HepG2 (cell line): ENCODE measurements around the gene UGT1A8. TPM values are rescaled to one million over a fixed set of nuclear protein-coding genes. Genes with fewer than 3 reads are reported as not detected.

ENCODE experiments used
- ATAC-seq: fragments of 200-7000 bp; cut with Tn5 transposase; 3 replicates; pipeline ENCODE4 v1.9.1; 2020; ENCODE audit warnings: mild to moderate bottlenecking, moderate library complexity
- BruUV-seq: library from RNA; stranded (reverse); fragments of 400-500 nt; replicated peaks from 2 replicates; lab custom pipeline; 2021; lab: Mats Ljungman, UMichigan
- CTCF ChIA-PET: fragments of 300-600 bp; formaldehyde crosslinking; extraction: SDS; loops from one replicate; lab custom pipeline; 2021; ENCODE audit warnings: low total read pairs, inconsistent platforms, low intra/inter-chr PET ratio; lab: Yijun Ruan, JAX
- POLR2A ChIA-PET: fragments of 350-600 bp; sonication (Branson Sonifier 250); formaldehyde crosslinking; loops from one replicate; lab custom pipeline; 2020; ENCODE audit warnings: antibody characterized with exemption, inconsistent platforms; lab: Yijun Ruan, JAX
- DNase-seq: peaks from one replicate; pipeline ENCODE4 v3.0.0-alpha.2; 2015; ENCODE audit warnings: low spot score
- FAIRE-seq: peaks from 3 replicates; lab custom pipeline; 2011; peaks lifted over from hg19 to GRCh38; lab: Jason Lieb, UNC
- H2AFZ ChIP-seq: one replicate; pipeline ENCODE4 v1.6.1; 2011; ENCODE audit warnings: low read length, inconsistent platforms
- H3K27ac ChIP-seq: fragments of 300-600 bp; 3 replicates; pipeline ENCODE4 v1.8.0; 2011; ENCODE audit warnings: mixed run types, mild to moderate bottlenecking, mixed read lengths, low read length, inconsistent platforms; ENCODE audit not compliant: insufficient read depth; ENCODE audit errors: extremely low read length
- H3K27me3 ChIP-seq, 2 experiments: fragments of 200-600 bp in 1 of 2; 2 replicates in 1 of 2; 3 replicates in 1 of 2; pipeline versions ENCODE4 v1.6.0 to v1.8.0; 2011; ENCODE audit warnings: low read length in 2 of 2, mild to moderate bottlenecking in 2 of 2, moderate library complexity in 2 of 2, inconsistent platforms in 1 of 2; ENCODE audit not compliant: insufficient read depth in 2 of 2, control insufficient read depth in 1 of 2
- H3K36me3 ChIP-seq, 2 experiments: fragments of 200-600 bp in 1 of 2; replicated peaks in 1 of 2; 2 replicates in 1 of 2; 3 replicates in 1 of 2; pipeline versions ENCODE4 v1.5.1 to v1.8.0; 2011; ENCODE audit warnings: low read length in 2 of 2, inconsistent platforms in 1 of 2; ENCODE audit not compliant: insufficient read depth in 2 of 2, control insufficient read depth in 1 of 2
- H3K4me1 ChIP-seq: 2 replicates; pipeline ENCODE4 v1.5.1; 2012; ENCODE audit warnings: low read length, inconsistent platforms; ENCODE audit not compliant: insufficient read depth
- H3K4me2 ChIP-seq: 2 replicates; pipeline ENCODE4 v1.6.0; 2011; ENCODE audit warnings: low read depth, low read length, inconsistent platforms
- H3K4me3 ChIP-seq, 3 experiments: fragments of 200-600 bp in 1 of 3; sonication (generic), shearing (Covaris generic) in 1 of 3; replicated peaks in 1 of 3; 2 replicates each; pipeline ENCODE4 v1.5.1; 2011 to 2016; ENCODE audit warnings: low read length in 3 of 3, inconsistent platforms in 2 of 3, low read depth in 2 of 3, mild to moderate bottlenecking in 2 of 3, control low read depth in 1 of 3, mixed read lengths in 1 of 3; ENCODE audit not compliant: insufficient read depth in 1 of 3
- H3K79me2 ChIP-seq: one replicate; pipeline ENCODE4 v1.6.1; 2011; ENCODE audit warnings: low read length, inconsistent platforms; ENCODE audit not compliant: insufficient read depth
- H3K9ac ChIP-seq: 2 replicates; pipeline ENCODE4 v1.6.0; 2011; ENCODE audit warnings: mild to moderate bottlenecking, low read depth, low read length, inconsistent platforms; ENCODE audit not compliant: insufficient read depth
- H3K9me3 ChIP-seq: 2 replicates; pipeline ENCODE4 v1.5.1; 2012; ENCODE audit warnings: mild to moderate bottlenecking, low read length
- H4K20me1 ChIP-seq: 2 replicates; pipeline ENCODE4 v1.6.0; 2011; ENCODE audit warnings: inconsistent platforms, mild to moderate bottlenecking, low read length, moderate library complexity; ENCODE audit not compliant: insufficient read depth
- ARNT2 ChIP-seq: sonication (generic); formaldehyde crosslinking; IDR thresholded peaks from 2 replicates; pipeline ENCODE4 v1.8.0; 2022; ENCODE audit warnings: mild to moderate bottlenecking, low read depth, missing genetic modification reagents, moderate library complexity
- ATF3 ChIP-seq: sonication (generic); formaldehyde crosslinking; IDR thresholded peaks from 2 replicates; pipeline ENCODE4 v1.4.0; 2020; ENCODE audit warnings: missing genetic modification reagents
- CREM ChIP-seq, 2 experiments: sonication (generic) in 1 of 2; formaldehyde crosslinking in 1 of 2; IDR thresholded peaks; 2 replicates each; pipeline versions ENCODE4 v1.4.0 to v1.6.1; 2016 to 2020; ENCODE audit warnings: antibody characterized with exemption in 1 of 2, mild to moderate bottlenecking in 1 of 2, missing genetic modification reagents in 1 of 2
- DNMT1 ChIP-seq: sonication (generic); formaldehyde crosslinking; IDR thresholded peaks from 2 replicates; pipeline ENCODE4 v1.5.1; 2020; ENCODE audit warnings: mild to moderate bottlenecking, missing genetic modification reagents
- EZH2 ChIP-seq: conservative IDR thresholded peaks from 2 replicates; pipeline ENCODE4 v1.6.1; 2012; ENCODE audit warnings: mild to moderate bottlenecking, low read depth, low read length, moderate library complexity
- NCOA1 ChIP-seq: sonication (generic); formaldehyde crosslinking; IDR thresholded peaks from 2 replicates; pipeline ENCODE4 v1.9.0; 2021; ENCODE audit warnings: missing genetic modification reagents
- NFE2 ChIP-seq: sonication (generic); formaldehyde crosslinking; IDR thresholded peaks from 2 replicates; pipeline ENCODE4 v1.4.0; 2020; ENCODE audit warnings: missing genetic modification reagents
- RAD51 ChIP-seq: fragments of 450-650 bp; IDR thresholded peaks from 2 replicates; pipeline ENCODE4 v1.6.1; 2016; ENCODE audit warnings: borderline replicate concordance
- ZBED4 ChIP-seq: sonication (generic); formaldehyde crosslinking; IDR thresholded peaks from 2 replicates; pipeline ENCODE4 v1.4.0; 2020; ENCODE audit warnings: missing genetic modification reagents, borderline replicate concordance
- ZFP41 ChIP-seq: sonication (generic); formaldehyde crosslinking; IDR thresholded peaks from 2 replicates; pipeline ENCODE4 v1.4.0; 2020; ENCODE audit warnings: mild to moderate bottlenecking, missing genetic modification reagents, borderline replicate concordance
- ZFP82 ChIP-seq: sonication (generic); formaldehyde crosslinking; IDR thresholded peaks from 2 replicates; pipeline ENCODE4 v1.5.1; 2020; ENCODE audit warnings: mild to moderate bottlenecking, missing genetic modification reagents, borderline replicate concordance
- WGBS: methylation state at CpG from one replicate; pipeline ENCODE4 v1.1.6; 2017; ENCODE audit warnings: low lambda C conversion rate; 5-methylcytosine and 5-hydroxymethylcytosine counted together
- in situ Hi-C: cut with HindIII; loops from 2 replicates; pipeline ENCODE4 v1.10.0; 2017; ENCODE audit warnings: low pct_unique_long_range_greater_than_20kb; ENCODE audit not compliant: extremely low pct_ligation_motif_present
- intact Hi-C: fragments of 100-400 bp; cut with micrococcal nuclease; formaldehyde crosslinking; loops from one replicate; pipeline ENCODE4 v1.10.0; 2022; ENCODE audit not compliant: unreplicated experiment
- polyA plus RNA-seq, 8 experiments: library from polyadenylated mRNA; depleted of rRNA in 3 of 8; stranded (reverse) in 7 of 8; unstranded in 1 of 8; fragments of >200 nt; fragmentation: Illumina TruSeq in 4 of 8; extraction: Trizol in 4 of 8; gene quantifications; 2 replicates each; pipeline versions ENCODE4 v1.2.1 to v1.2.3, GENCODE V29; 2011 to 2016; ENCODE audit warnings: low read depth in 4 of 8, missing spikeins in 1 of 8, mixed read lengths in 1 of 8; ENCODE audit not compliant: insufficient read depth in 1 of 8
- total RNA-seq, 5 experiments: library from RNA; depleted of rRNA; stranded (reverse); fragments of >200 nt; fragmentation: Illumina TruSeq; extraction: Trizol; gene quantifications; 2 replicates each; pipeline ENCODE4 v1.2.3, GENCODE V29; 2016; ENCODE audit warnings: low read depth in 1 of 5
- TF ChIP-seq, protein P1 (sequence below), 2 experiments: fragments of 450-650 bp in 1 of 2; sonication (generic) in 1 of 2; formaldehyde crosslinking; IDR thresholded peaks; 2 replicates each; pipeline versions ENCODE4 v1.5.0 to v1.8.0; 2020 to 2022; ENCODE audit warnings: mild to moderate bottlenecking in 1 of 2, missing genetic modification reagents in 1 of 2
- TF ChIP-seq, protein P2 (sequence below): IDR thresholded peaks from 2 replicates; pipeline ENCODE4 v1.6.1; 2016; ENCODE audit warnings: low read depth, borderline replicate concordance

UGT1A8 gene
- total and polyA plus RNA-seq, 2 of the 13 experiments (the other 11 are each of a cell fraction or from before 2014, with no cell fraction given): not detected

GRCh38 chr2:233651430-233651829, 34.0 kb downstream of the UGT1A8 start:
- ChIA-PET POLR2A (no interaction called here), CTCF (no interaction called here)
- ATAC-seq (no peak), DNase-seq (no peak), FAIRE-seq (no peak)
- no peak overlapping the region for H3K4me2 ChIP-seq
- H3K36me3 ChIP-seq: no peaks in the 10 kb centered on the region
- no peak overlapping the region for H3K9ac ChIP-seq
- H3K9me3 ChIP-seq: peaks cover 7% of the 10 kb centered on the region
- no peaks in the 10 kb centered on the region for H3K4me1 ChIP-seq
- no peaks in the 10 kb centered on the region for H3K79me2 ChIP-seq
- in situ Hi-C loops: no loop called here
- H3K4me3 ChIP-seq: no peak overlapping the region
- 95% methylated on average over 2 of the region's 2 CpGs for WGBS
- no peaks in the 10 kb centered on the region; a peak in 1 of 5 replicates for H3K27me3 ChIP-seq
- intact Hi-C loops: no loop called here
- H2AFZ ChIP-seq: no peak overlapping the region
- no peak overlapping the region for H3K27ac ChIP-seq
- H4K20me1 ChIP-seq: no peaks in the 10 kb centered on the region
- no TSS peak for BruUV-seq
- no peak for TF ChIP-seq NCOA1 (CRISPR knock-in tag)
- TF ChIP-seq RAD51: no peak
- TF ChIP-seq ZFP41 (CRISPR knock-in tag): no peak
- no peak for TF ChIP-seq ZFP82 (CRISPR knock-in tag)
- TF ChIP-seq, protein P1, sequence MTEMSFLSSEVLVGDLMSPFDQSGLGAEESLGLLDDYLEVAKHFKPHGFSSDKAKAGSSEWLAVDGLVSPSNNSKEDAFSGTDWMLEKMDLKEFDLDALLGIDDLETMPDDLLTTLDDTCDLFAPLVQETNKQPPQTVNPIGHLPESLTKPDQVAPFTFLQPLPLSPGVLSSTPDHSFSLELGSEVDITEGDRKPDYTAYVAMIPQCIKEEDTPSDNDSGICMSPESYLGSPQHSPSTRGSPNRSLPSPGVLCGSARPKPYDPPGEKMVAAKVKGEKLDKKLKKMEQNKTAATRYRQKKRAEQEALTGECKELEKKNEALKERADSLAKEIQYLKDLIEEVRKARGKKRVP (CRISPR knock-in tag; IDR thresholded peaks at IDR 0.05): no peak
- TF ChIP-seq ATF3 (CRISPR knock-in tag): no peak
- TF ChIP-seq, protein P2, sequence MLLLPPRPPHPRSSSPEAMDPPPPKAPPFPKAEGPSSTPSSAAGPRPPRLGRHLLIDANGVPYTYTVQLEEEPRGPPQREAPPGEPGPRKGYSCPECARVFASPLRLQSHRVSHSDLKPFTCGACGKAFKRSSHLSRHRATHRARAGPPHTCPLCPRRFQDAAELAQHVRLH (CRISPR knock-in tag): no peak
- TF ChIP-seq ARNT2 (CRISPR knock-in tag): no peak
- no peak for TF ChIP-seq DNMT1 (CRISPR knock-in tag)
- no peak for TF ChIP-seq NFE2 (CRISPR knock-in tag)
- TF ChIP-seq EZH2: no peak
- TF ChIP-seq CREM (IDR thresholded peaks at IDR 0.05): no peak
- no peak for TF ChIP-seq CREM (CRISPR knock-in tag; IDR thresholded peaks at IDR 0.05)
- no peak for TF ChIP-seq ZBED4 (CRISPR knock-in tag)
